Karpas-422 (cell line): ENCODE measurements around the gene AFAP1. TPM values are rescaled to one million over a fixed set of nuclear protein-coding genes. Genes with fewer than 3 reads are reported as not detected.
A peak's percentile ranks its signal among the peaks of the same experiment; 100 is the strongest.

ENCODE experiments used
- DNase-seq: peaks from one replicate; pipeline ENCODE4 v3.0.0-alpha.2; 2015
- H2AFZ ChIP-seq: fragments of 200-600 bp; sonication (generic); 2 replicates; pipeline ENCODE4 v1.6.1; 2014; ENCODE audit warnings: antibody characterized with exemption, low read length, mixed read lengths
- H3K27ac ChIP-seq: fragments of 200-600 bp; sonication (generic); 2 replicates; pipeline ENCODE4 v1.5.1; 2014; ENCODE audit warnings: mild to moderate bottlenecking, low read length, moderate library complexity
- H3K27me3 ChIP-seq: fragments of 200-600 bp; sonication (generic); 2 replicates; pipeline ENCODE4 v1.6.1; 2014; ENCODE audit warnings: low read length, mixed read lengths
- H3K36me3 ChIP-seq: fragments of 200-600 bp; sonication (generic); 2 replicates; pipeline ENCODE4 v1.6.1; 2014; ENCODE audit warnings: low read length, mixed read lengths; ENCODE audit not compliant: insufficient read depth
- H3K4me1 ChIP-seq: fragments of 200-600 bp; sonication (generic); 2 replicates; pipeline ENCODE4 v1.6.1; 2014; ENCODE audit warnings: mild to moderate bottlenecking, low read length, mixed read lengths
- H3K4me2 ChIP-seq: fragments of 200-600 bp; sonication (generic); 2 replicates; pipeline ENCODE4 v1.6.1; 2014; ENCODE audit warnings: low read length, low read depth, mild to moderate bottlenecking; ENCODE audit not compliant: poor library complexity, severe bottlenecking
- H3K4me3 ChIP-seq: fragments of 200-600 bp; sonication (generic); 2 replicates; pipeline ENCODE4 v1.5.1; 2014; ENCODE audit warnings: mild to moderate bottlenecking, antibody characterized with exemption, low read length, mixed read lengths
- H3K79me2 ChIP-seq: fragments of 200-600 bp; sonication (generic); 2 replicates; pipeline ENCODE4 v1.6.1; 2014; ENCODE audit warnings: mild to moderate bottlenecking, low read length, mixed read lengths
- H3K9ac ChIP-seq: fragments of 200-600 bp; sonication (generic); 2 replicates; pipeline ENCODE4 v1.6.0; 2014; ENCODE audit warnings: low read length
- H3K9me2 ChIP-seq: fragments of 200-600 bp; sonication (generic), shearing (Covaris generic); replicated peaks from 2 replicates; pipeline ENCODE4 v1.6.0; 2014; ENCODE audit warnings: mild to moderate bottlenecking, low read length, moderate library complexity; ENCODE audit not compliant: insufficient read depth
- H3K9me3 ChIP-seq: fragments of 300-700, 200-600 bp; sonication (generic); 2 replicates; pipeline ENCODE4 v1.6.1; 2014; ENCODE audit warnings: low read length, mixed read lengths
- H4K20me1 ChIP-seq: fragments of 200-600 bp; sonication (generic); 2 replicates; pipeline ENCODE4 v1.6.1; 2014; ENCODE audit warnings: mild to moderate bottlenecking, antibody characterized with exemption, low read length, low read depth; ENCODE audit not compliant: insufficient read depth
- total RNA-seq: library from RNA; depleted of rRNA; stranded (reverse); fragments of >200 nt; shearing (Covaris generic); gene quantifications from 2 replicates; pipeline ENCODE4 v1.2.3, GENCODE V29; 2014; ENCODE audit warnings: low replicate concordance

AFAP1 gene
- total RNA-seq, 1 experiment from 2014 or later = not detected

GRCh38 chr4:7854216-7854615 is 85.4 kb downstream of the AFAP1 start:
- Histone ChIP-seq H4K20me1 (no peaks in the 10 kb centered on the region), H3K79me2 (no peaks in the 10 kb centered on the region), H3K4me2 (no peak overlapping the region), H3K36me3 (no peaks in the 10 kb centered on the region), H2AFZ (no peak overlapping the region), H3K9me3 (no peaks in the 10 kb centered on the region), H3K27me3 (no peaks in the 10 kb centered on the region), H3K4me1 (no peaks in the 10 kb centered on the region), H3K4me3 (no peak overlapping the region), H3K27ac (no peak overlapping the region), H3K9me2 (no peaks in the 10 kb centered on the region), H3K9ac (no peak overlapping the region)
- no peak for DNase-seq

DNA sequence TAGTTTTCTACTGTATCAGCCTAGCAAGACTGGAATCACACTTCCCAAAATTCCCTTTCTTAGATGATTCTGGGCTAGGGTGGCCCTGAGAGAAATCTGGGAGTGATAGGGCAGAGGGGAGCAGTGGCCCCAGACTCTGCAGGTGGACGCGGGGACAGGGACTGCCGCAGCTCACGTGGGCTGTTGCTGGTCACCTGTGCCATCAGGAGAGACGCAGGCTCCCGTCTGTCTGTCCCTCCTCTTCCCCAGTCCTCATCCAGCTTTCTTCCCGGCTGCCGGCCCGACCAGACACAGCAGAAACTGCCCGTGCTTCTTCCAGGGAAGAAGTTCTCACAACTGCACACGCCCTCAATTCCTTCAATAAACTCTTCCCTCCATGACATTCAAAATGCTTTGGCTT is 86.4 kb downstream of the AFAP1 start:
- Histone ChIP-seq H3K9me3 (no peaks in the 10 kb centered on the region), H3K36me3 (no peaks in the 10 kb centered on the region), H3K4me3 (no peak overlapping the region), H3K4me2 (no peak overlapping the region), H2AFZ (no peak overlapping the region), H3K9me2 (no peaks in the 10 kb centered on the region), H3K4me1 (no peaks in the 10 kb centered on the region), H3K9ac (no peak overlapping the region), H3K79me2 (no peaks in the 10 kb centered on the region), H3K27ac (no peak overlapping the region), H4K20me1 (no peaks in the 10 kb centered on the region), H3K27me3 (no peaks in the 10 kb centered on the region)
- DNase-seq = no peak

DNA sequence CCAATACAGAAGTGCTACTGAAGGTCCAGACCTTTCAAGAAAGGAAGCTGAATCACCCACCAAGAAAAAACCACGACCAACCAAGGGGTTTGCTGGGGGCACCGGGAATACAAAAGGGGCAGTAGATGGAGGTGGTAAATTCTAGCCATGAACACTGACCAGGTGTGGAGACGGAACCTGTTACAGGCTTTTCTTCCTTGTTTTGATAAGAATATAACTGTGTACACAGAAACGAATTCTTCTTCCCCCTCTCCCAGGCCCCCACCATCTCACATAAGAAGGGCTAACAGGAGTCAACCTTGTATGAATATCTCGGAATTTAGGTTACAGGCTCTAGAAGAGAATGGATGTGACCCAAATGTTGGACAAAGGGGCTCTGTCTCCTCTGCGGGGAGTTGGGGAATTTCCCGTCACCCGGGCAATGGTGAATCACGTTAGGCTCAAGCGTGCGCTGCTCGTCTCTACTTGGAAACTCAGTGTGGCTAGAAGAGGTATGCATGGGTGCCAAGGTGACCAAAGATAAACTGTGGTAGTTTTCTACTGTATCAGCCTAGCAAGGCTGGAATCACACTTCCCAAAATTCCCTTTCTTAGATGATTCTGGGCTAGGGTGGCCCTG is 87.0 kb downstream of the AFAP1 start:
- Histone ChIP-seq H3K9me2 (no peaks in the 10 kb centered on the region), H3K9me3 (no peaks in the 10 kb centered on the region), H4K20me1 (no peaks in the 10 kb centered on the region), H3K79me2 (no peaks in the 10 kb centered on the region), H3K36me3 (no peaks in the 10 kb centered on the region), H3K4me1 (no peaks in the 10 kb centered on the region), H3K9ac (no peak overlapping the region), H3K4me3 (no peak overlapping the region), H2AFZ (no peak overlapping the region), H3K27me3 (no peaks in the 10 kb centered on the region), H3K27ac (no peak overlapping the region), H3K4me2 (no peak overlapping the region)
- DNase-seq = peak; percentile 6

GRCh38 chr4:7850489-7850888 is 89.2 kb downstream of the AFAP1 start:
- H3K79me2 ChIP-seq = no peaks in the 10 kb centered on the region
- H2AFZ ChIP-seq = no peak overlapping the region
- no peaks in the 10 kb centered on the region for H3K27me3 ChIP-seq
- H4K20me1 ChIP-seq = no peaks in the 10 kb centered on the region
- no peak overlapping the region for H3K4me2 ChIP-seq
- H3K27ac ChIP-seq = no peak overlapping the region
- no peaks in the 10 kb centered on the region for H3K36me3 ChIP-seq
- H3K4me3 ChIP-seq = no peak overlapping the region
- no peaks in the 10 kb centered on the region for H3K4me1 ChIP-seq
- no peaks in the 10 kb centered on the region for H3K9me2 ChIP-seq
- no peaks in the 10 kb centered on the region for H3K9me3 ChIP-seq
- peak; percentile 48 for DNase-seq
- H3K9ac ChIP-seq = no peak overlapping the region

DNA sequence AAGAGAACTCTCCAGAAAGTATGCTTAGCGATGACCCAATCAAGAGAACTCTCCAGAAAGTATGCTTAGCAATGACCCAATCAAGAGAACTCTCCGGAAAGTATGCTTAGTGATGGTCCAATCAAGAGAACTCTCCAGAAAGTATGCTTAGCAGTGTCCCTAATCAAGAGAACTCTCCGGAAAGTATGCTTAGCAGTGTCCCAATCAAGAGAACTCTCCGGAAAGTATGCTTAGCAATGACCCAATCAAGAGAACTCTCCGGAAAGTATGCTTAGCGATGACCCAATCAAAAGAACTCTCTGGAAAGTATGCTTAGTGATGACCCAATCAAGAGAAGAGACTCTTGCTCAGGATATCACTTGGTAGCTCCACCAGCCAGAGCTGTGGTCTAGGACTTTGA is 92.5 kb downstream of the AFAP1 start:
- H3K4me1 ChIP-seq = no peaks in the 10 kb centered on the region
- H3K27me3 ChIP-seq = no peaks in the 10 kb centered on the region
- H3K9ac ChIP-seq = no peak overlapping the region
- H3K4me2 ChIP-seq = no peak overlapping the region
- no peaks in the 10 kb centered on the region for H4K20me1 ChIP-seq
- no peak overlapping the region for H3K4me3 ChIP-seq
- no peak overlapping the region for H3K27ac ChIP-seq
- no peaks in the 10 kb centered on the region for H3K36me3 ChIP-seq
- H3K79me2 ChIP-seq = no peaks in the 10 kb centered on the region
- H3K9me3 ChIP-seq = no peaks in the 10 kb centered on the region
- no peak for DNase-seq
- no peak overlapping the region for H2AFZ ChIP-seq
- H3K9me2 ChIP-seq = no peaks in the 10 kb centered on the region

DNA sequence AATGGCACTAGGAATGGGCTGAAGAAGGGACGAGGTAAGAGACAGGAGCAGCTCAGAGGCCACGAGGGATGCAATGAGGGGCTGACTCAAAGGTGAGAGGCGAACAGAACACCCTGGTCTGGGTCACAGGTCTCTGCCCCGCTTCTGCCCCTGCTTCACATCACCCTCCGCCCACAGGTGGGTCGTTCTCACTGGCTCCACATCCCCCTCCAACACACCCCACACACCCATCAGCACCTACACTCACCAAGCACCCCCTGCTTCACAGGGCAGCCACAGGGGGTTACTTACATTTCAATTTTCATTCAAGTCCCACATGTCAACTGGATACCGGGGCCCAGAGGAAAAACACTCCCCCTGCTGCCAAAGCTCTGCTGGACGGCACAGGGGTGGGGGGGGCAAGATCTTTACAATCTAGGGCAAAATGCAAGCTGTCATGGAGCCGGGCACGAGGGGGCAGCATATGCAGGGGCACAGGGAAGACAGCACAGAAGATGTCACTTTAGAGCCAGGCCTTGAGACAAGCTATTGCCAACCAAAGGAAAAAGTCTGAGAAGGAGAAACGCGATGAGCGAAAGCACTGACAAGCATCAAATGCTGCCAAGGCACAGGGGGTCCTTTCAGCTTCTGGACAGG is 94.0 kb downstream of the AFAP1 start:
- no peaks in the 10 kb centered on the region for H3K79me2 ChIP-seq
- H4K20me1 ChIP-seq = no peaks in the 10 kb centered on the region
- H3K9me2 ChIP-seq = no peaks in the 10 kb centered on the region
- no peak overlapping the region for H3K9ac ChIP-seq
- H3K9me3 ChIP-seq = no peaks in the 10 kb centered on the region
- H2AFZ ChIP-seq = no peak overlapping the region
- H3K36me3 ChIP-seq = no peaks in the 10 kb centered on the region
- peak; percentile 51 for DNase-seq
- no peak overlapping the region for H3K4me2 ChIP-seq
- no peaks in the 10 kb centered on the region for H3K27me3 ChIP-seq
- no peaks in the 10 kb centered on the region for H3K4me1 ChIP-seq
- H3K4me3 ChIP-seq = no peak overlapping the region
- no peak overlapping the region for H3K27ac ChIP-seq

DNA sequence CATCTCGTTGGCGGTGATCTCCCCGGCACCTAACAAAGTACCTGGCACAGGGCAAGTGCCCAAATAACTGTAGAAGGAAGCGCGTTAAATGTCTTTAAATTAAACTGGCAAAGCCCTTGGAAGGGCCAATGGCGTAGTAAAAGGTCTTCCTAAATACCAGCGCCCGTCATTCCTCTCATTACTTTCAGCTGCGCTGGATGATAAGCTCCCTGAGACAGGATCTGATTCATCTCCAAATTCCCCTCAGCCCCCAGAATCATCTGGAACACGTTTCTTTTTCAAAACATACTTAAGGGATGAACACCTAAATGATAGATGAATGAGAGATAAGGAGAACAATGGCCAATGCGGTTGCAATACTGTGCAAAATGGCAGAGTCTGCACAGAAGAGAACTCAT is 95.1 kb downstream of the AFAP1 start:
- Histone ChIP-seq H3K4me2 (no peak overlapping the region), H3K4me3 (no peak overlapping the region), H3K9me2 (no peaks in the 10 kb centered on the region), H3K9me3 (no peaks in the 10 kb centered on the region), H3K36me3 (no peaks in the 10 kb centered on the region), H3K27ac (no peak overlapping the region), H3K4me1 (no peaks in the 10 kb centered on the region), H3K9ac (no peak overlapping the region), H4K20me1 (no peaks in the 10 kb centered on the region), H3K79me2 (no peaks in the 10 kb centered on the region), H3K27me3 (no peaks in the 10 kb centered on the region), H2AFZ (no peak overlapping the region)
- DNase-seq = no peak

- no peak overlapping the region for H3K4me3 ChIP-seq
- no peaks in the 10 kb centered on the region for H3K79me2 ChIP-seq
- no peaks in the 10 kb centered on the region for H3K9me2 ChIP-seq
- H3K27me3 ChIP-seq = no peaks in the 10 kb centered on the region
- H3K27ac ChIP-seq = no peak overlapping the region
- no peak overlapping the region for H3K9ac ChIP-seq
- DNase-seq = peak; percentile 73
- no peak overlapping the region for H3K4me2 ChIP-seq
- no peaks in the 10 kb centered on the region for H3K36me3 ChIP-seq
- H4K20me1 ChIP-seq = no peaks in the 10 kb centered on the region
- no peaks in the 10 kb centered on the region for H3K4me1 ChIP-seq
- H2AFZ ChIP-seq = no peak overlapping the region
- H3K9me3 ChIP-seq = no peaks in the 10 kb centered on the region
Measured at GRCh38 chr4:7843831-7844593, 95.6 kb downstream of the AFAP1 start.
